GM19238 (cell line): Measurements from ENCODE around the gene PAPOLB.
A peak's percentile ranks its signal among the peaks of the same experiment; 100 is the strongest.
"Not testable (repeated sequence)": the region's sequence is repeated elsewhere in the genome, so short reads cannot be mapped to it uniquely, and the experiment has no call there.

ENCODE experiments used
- DNase-seq: peaks from one replicate; pipeline ENCODE4 v3.0.0; 2011; ENCODE audit warnings: low spot score; ENCODE audit not compliant: insufficient read length

PAPOLB gene

DNA sequence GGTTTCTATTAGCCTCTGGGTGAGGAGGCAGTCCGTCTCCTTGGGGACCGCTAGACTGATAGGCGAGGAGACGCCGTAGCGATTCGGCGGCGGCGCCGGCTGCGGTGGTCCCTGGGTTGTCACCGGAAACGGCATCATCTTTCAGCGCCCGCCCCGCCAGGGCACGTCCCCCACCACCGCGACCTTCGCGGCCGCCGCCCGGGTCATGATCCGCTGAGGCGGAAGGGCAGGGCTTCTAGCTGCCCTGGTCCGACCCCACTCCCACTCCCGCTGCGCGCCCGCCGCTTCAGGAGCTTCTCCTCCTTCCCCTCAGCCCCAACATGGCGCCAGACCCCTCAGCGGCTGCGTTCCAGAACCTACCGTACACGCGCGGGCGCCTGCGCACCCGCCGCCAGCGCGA, at the start of gene PAPOLB:
TSS of gene PAPOLB (minus strand) at position 358 of the 400 bp plus-strand sequence. CDS start at position 138, 220 bp downstream.
- no peak for DNase-seq

DNA sequence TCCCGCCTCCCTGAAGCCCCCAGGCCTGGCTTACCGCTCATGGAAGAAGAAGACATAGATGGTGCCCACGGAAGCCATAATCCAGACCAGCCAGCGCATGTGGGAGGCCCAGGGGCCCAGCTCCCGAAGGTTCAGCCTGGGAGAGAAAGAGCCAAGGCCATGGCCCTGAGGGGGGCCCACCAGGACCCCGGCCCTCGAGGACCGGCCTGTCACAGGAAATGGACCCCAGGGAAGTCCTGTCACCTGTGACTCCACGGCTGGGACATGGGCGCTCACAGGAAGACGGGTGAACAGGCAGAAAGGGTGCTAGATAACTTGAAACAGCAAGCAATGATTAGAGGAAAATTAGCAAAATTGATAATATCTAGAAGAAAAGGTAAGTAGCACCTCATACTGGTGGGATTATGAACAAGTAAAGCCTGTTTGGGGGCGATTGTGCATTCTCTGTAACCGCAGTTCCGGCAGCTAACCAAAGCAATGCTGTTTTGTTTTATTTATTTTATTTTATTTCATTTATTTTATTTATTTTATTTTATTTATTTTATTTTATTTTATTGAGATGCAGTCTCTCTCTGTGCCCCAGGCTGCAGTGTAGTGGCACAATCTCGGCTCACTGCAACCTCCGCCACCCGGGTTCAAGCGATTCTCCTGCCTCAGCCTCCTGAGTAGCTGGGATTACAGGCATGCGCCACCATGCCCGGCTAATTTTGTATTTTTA, 49.4 kb upstream of the PAPOLB start:
- DNase-seq, result no peak

GRCh38 chr7:4906682-4907081, 44.9 kb upstream of the PAPOLB start:
- DNase-seq, result no peak

GRCh38 chr7:4905171-4905570, 43.3 kb upstream of the PAPOLB start:
- DNase-seq, result no peak

GRCh38 chr7:4904346-4904745, 42.5 kb upstream of the PAPOLB start:
- no peak for DNase-seq

DNA sequence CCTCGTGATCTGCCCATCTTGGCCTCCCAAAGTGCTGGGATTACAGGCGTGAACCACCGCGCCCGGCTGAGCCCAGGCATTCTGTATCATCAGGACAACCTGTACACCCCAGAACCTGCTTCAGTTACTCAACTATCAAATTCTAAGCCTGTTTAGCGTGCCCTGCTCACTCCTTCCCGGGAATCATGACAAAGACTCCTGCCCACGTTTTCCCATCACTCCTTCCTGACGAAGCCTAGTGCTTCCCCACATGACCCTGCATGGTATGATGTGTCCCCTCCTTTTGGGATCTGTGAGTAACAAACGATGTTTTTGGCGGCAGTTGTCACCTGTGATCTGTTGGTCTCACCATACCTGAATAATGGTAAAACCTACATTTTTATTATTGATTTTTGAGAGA, 33.9 kb upstream of the PAPOLB start:
- DNase-seq, result no peak

DNA sequence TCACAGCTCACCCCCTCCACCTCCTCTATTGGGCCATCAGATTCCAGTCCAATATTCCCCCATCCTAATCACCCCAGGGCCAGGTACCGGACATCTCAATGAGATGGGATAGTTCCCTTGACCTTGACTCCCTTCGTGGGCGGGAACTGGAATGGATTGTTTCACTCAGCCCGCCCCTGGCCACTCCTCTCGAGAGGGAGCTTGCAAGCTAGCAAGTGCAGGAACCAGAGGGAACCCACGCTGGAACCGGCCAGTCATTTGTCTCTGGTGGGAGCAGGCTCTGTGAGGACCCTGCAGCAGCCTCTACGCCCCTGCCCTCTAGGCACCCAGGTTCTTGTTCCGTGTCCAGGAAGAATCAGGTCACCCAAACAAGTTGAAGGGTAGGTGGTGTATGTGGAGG, 32.7 kb upstream of the PAPOLB start:
- DNase-seq, result no peak

- no peak for DNase-seq
Observed at GRCh38 chr7:4893929-4894475, 32.2 kb upstream of the PAPOLB start.

DNA sequence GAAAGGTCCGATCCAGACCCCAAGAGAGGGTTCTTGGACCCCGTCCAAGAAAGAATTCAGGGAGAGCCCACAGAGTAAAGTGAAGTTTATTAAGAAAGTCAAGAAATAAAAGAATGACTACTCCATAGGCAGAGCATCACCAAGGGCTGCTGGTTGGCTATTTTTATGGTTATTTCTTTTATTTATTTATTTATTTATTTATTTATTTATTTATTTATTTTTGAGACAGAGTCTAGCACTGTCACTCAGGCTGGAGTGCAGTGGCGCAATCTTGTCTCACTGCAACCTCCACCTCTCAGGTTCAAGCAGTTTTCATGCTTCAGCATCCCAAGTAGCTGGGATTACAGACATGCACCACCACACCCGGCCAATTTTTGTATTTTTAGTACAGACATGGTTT, 31.4 kb upstream of the PAPOLB start:
- DNase-seq, result not testable (repeated sequence)

GRCh38 chr7:4891522-4891921, 29.7 kb upstream of the PAPOLB start:
- not testable (repeated sequence) for DNase-seq

DNA sequence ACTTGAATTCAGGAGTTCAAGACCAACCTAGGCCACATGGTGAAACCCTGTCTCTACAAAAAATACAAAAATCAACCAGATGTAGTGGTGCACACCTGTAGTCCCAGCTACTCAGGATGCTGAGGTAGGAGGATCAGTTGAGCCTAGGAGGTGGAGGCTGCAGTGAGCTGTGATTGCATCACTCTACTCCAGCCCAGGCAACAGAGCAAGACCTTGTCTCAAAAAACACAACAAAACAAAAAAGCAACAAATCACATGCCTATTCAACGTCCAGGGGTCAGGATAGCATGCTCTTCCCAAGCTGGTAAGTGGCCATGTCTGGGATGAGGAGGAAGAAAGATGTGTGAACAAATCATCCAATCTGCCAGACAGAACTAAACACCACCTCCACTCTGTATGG, 27.9 kb upstream of the PAPOLB start:
- no peak for DNase-seq

- no peak for DNase-seq
Observed at GRCh38 chr7:4888161-4888560, 26.3 kb upstream of the PAPOLB start.

DNA sequence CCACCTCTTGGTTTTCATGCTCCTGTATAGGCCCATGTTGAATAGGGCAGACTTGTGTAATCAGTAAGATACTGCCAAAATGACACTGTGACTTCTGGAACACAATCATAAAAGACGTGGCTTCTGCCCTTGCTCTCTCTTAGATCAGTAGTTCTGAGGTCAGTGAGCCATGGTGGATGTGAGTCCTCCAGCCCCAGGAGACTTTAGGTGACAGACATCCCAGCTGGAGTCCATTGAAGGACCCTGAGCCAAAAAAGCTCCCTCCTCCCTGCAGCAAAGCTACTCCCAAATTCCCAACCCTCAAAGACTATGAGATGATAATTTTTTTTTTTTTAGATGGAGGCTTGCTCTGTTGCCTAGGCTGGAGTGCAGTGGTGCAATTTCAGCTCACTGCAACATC, 24.8 kb upstream of the PAPOLB start:
- DNase-seq, result no peak

GRCh38 chr7:4885317-4885807, 23.5 kb upstream of the PAPOLB start:
- DNase-seq, result no peak

DNA sequence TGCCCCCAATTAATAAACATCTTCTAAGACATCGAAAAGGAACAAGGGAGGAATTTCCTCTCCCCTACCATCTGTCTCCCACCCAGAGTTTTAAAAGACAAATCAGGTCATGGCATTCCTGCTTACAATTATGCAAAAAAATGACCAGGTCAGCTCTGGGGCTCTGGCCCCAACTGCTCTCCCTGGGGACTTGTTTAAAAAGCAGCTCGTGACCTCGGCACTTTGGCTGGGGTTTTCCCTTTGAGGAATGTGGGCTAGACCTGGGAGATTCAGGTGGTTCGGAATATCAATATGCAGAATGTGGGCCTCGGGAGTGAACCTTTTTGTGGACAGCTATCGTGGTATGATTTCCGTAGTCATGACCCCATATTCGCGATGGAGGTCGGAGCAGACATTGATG, 22.3 kb upstream of the PAPOLB start:
- no peak for DNase-seq

DNA sequence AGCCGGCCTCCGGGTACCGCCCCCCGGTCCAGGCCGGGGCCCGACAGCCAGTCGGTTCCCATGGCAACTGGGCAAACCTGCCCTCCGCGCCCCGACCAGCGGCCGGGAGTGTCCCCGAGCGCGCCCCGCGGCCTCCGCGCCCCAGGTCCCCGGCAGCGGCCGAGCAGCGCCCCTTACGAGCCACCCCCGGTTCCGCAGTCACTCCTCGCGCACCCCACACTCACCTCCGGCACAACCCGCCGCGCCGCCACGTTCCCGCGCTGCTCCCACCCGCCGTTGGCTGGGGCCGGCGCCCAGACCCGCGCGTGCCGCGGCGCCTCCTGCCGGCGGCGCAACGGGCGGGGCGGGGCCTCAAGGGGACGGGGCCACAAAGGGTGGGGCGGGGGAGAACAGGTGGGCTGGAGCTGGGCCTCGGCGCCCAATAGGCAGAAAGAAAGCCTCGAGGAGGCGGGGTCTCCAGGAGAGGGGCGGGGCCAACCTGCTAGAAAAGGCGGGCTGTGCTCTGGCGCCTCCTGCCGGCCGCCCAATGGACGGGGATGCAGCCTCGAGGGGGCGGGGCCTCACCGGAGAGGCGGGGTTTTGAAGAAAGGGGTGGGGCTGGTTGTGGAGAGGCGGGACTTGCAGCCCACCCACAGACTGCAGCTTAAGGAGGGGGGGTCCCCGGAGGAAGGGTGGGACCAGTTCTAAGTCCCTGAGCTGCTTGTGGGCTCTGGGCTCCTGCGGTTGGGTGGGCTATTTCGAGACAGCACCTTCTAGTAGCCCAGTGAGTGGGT, 21.7 kb upstream of the PAPOLB start, which contains the start of gene RADIL:
TSS of gene RADIL (minus strand) at position 345 of the 773 bp plus-strand sequence. CDS start 5,577 bp downstream, outside the sequence.
- DNase-seq, result peak; percentile 67

DNA sequence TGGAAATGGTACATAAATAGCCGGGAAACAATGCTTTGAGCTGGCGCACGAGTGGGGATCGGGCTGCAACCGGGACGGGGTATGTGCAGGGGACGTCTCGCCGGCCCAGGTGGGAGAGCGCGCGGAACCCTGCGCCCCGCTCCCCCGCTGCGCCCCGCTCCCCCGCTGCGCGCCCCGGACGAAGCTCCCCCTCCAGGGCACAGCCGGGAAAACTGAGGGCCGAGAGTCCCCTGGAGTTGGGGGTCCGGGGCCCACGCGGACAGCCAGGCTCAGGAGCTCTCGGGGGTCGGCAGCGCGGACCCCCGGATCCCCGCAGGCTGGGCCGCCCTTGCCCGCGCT, 21.2 kb upstream of the PAPOLB start:
- no peak for DNase-seq

- no peak for DNase-seq
Observed at GRCh38 chr7:4882169-4883032, 20.6 kb upstream of the PAPOLB start.

GRCh38 chr7:4880218-4880617, 18.4 kb upstream of the PAPOLB start:
- no peak for DNase-seq

DNA sequence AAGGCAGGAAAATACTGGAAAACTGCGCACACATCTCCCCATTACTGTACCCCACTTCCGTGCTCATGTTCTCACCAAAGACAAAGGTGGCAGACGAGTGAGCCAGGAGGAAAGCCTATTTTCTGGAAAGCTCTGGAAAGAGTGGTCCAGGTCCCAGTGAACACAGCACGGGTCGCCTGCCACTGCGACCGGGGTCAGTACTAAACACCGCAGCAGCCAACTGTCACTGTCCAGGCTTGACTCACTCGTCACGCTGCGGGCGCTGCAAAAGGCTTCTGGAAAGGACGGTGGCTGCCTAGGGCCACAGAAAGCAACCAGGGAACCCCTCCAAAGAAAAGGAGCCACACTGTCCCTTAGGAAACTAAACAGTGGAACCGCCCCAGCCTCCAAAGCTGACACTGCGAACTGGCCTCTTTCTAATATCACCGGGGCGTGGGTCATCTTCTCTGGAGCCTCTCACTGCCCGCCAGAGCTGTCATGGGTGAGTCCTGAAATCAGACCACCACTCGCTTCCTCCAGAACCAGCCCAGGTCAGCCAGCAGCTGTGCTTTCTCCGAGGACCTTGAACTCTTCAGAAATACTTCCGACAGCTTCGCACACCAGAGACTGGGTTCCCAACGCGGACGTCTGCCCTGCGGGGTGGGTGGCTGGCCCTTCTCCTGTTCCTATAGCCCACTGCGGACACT, 17.7 kb upstream of the PAPOLB start:
- no peak for DNase-seq
